HG03354 (cell line): ENCODE data around the gene SPON1.

Source experiments
- ATAC-seq: cut with Tn5 transposase; IDR thresholded peaks from one replicate; pipeline ENCODE4 v1.9.1; 2021; ENCODE audit warnings: mild to moderate bottlenecking; ENCODE audit not compliant: unreplicated experiment, poor library complexity, severe bottlenecking

Gene SPON1

DNA sequence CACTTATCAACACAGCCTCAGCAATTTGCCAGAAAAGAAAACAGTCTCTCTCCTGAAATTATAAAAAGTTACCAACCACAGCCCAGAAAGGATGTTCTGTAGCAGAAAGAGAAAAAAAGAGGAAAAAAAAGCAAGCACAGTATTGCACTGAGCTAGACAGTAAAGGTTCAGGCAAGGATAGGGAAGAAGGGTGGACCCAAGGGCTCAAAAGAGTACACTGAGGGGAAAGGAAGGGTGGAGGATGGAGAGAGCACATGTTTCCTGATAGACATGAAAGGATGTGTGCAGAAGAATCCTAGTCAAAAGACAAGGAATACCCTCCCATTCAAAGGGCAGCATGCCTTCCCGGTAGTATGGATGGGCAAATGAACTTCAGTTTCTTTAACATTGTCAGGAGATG is 337.4 kb downstream of the SPON1 start:
- ATAC-seq = no peak

DNA sequence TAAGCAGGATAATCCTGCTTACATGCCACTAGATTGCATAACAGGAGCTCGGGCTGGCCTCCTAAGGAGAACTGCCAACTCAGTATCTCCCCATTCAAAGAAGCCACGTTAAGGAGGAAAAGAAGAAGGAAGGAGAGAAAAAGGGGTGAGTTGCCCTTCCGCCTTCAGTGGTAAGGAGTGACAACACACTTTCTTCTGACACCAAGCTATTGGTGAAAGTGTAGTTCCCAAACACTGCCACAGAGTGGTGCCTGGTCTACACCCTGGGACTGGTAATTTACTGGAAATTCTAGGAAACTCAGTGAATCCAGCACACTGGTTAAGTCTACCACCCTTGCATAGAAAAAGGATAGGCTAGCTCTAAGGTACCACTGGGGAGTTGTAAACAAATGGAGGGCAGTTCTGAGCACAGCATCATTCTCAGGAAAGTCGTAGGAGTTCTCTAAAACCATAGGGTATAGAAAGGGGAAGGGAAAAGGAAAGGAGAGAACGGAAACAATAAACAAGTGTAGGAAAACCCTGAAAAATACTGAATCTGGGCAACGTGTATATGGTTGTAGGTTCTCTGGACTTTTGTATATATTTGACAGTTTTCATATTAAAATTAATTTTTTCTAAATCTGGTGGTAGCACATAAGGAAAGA is 338.3 kb downstream of the SPON1 start:
- ATAC-seq = peak; percentile 95

DNA sequence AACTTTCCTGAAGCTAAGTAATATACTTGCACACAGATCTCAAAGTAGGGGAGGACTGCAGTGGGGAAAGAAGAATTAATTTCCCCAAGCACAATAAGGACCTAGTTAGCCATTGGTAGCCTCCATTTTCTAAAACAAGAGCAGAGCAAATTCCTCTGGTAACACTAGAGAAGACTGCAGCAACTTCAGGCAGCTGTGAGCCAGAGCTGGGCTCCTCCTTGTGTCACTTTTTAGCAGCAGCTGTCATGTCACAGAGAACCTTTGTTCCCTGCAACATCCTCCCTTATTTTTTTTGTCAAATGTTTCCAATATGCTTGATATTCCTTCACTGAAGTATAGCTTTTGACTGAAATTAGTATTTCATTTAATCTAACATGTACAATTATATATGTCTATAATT is 342.1 kb downstream of the SPON1 start:
- no peak for ATAC-seq

DNA sequence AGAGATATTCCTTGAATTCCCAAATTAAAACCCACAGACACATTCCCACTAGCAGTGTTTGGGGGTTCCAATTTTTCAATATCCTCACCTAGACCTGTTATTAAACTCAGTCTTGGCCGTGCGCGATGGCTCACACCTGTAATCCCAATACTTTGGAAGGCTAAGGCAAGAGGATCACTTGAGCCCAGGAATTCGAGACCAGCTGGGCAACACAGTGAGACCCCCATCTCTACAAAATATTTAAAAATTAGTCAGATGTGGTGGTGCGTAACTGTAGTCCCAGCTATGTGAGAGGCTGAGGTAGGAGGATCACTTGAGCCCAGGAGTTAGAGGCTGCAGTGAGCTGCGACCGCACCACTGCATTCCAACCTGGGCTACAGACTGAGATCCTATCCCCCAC is 343.1 kb downstream of the SPON1 start:
- no peak for ATAC-seq

DNA sequence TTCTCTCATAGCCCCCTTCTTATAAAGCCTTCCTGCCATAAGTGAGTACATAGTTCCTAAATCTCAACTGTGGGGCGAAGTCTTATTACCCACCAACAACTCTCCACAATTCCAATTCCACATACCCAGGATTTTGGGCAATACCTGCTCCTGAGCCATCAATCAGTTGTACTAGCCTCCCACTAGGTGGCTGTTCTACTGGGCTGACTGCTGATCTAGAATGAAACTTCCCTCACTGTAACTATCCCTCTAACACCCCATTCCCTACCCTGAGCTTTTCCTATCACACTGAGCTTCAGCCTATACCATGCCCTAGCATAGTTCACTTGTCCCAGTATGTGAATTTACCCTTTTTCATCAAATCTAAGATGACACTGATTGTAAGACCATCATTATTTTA is 344.0 kb downstream of the SPON1 start:
- no peak for ATAC-seq

DNA sequence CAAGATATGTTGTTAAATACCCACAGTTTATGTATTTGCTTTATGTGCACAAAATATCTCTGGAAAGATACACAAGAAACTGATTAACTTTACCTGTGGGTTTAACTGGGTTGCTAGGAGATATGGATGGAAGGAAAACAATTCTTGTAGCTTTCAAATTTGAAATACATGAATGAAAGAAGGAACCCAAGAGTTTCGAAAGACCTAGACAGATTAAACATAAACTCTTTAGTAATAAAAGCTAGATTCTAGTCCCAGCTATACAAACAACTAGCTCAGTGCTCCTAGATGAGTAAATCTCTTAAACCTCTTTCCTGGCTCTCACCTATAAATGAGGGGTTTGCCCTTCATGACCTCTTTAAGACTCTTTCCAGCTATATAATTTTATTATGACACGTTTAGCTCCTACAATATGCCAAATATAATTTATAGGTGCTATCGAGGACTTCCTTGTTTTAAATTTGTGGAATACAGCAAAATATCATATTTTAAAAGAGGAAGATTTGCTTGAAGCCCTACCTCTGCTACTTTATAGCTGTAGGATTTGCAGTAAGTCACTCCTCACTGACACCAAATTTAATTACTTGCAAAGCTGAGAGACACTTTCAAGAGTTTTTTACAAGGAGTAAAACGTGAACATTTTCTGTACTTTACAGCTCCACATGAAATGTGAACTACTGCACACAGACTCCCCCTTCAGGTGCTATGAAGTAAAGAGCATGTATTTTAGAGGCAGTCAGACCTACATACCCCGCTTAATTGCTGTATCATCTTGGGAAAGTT is 345.8 kb downstream of the SPON1 start:
- peak; percentile 60 for ATAC-seq

DNA sequence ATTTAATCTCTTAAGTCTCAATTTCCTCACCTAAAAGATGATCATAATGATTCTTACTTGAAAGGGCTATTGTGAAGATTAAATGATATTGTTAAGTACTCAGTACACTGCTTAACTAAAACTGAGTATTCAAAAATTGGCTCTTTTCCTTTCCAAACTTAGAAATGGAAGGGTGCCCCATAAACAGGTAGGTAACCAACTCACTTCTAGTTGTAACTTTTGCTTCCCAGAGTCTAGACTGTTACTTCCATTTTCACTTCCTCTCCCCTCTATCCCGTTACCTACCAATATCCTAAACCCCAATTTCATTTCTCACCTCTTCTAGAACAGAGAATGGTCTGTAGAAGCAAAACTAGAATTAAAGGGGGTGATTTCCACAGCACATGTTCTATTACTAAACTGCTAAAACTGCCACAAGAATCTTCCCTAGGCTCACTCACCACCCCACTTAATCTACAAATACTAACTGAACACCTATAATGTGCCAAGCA is 346.4 kb downstream of the SPON1 start:
- peak; percentile 46 for ATAC-seq

DNA sequence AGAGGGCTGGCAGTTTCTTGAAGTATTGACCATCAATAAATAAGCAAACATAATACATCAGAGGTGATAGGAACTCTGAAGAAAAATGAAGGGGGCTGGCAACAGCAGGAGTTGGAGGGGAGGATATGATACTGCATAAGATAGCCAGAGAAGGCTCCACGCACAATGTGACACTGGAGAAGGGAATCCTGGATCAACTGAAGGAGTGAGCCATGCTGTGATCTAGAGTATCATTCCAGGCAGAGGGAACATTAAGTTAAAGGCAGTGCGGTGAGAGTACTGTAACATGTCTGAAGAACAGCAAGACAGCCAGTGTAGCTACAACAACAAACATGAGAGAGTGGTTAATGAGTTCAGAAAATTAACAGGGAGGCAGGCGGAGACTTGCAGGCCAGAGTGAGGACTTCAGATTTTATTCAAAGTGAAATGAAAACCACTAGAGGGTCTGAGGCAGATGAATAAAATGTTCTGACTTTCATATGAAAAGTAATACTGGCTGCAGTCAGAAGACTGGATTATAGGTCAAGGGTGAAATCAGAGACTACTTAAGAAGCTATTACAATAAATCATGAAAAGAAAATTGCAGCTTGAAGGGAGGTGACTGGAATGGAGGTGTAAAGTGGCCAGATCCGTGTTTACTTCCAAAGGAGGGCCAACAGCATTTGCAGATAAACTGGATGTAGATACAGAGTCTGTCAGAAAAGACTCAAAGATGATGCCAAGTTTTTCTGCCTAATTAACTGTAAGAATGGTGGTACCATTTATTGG is 347.1 kb downstream of the SPON1 start:
- ATAC-seq = no peak

DNA sequence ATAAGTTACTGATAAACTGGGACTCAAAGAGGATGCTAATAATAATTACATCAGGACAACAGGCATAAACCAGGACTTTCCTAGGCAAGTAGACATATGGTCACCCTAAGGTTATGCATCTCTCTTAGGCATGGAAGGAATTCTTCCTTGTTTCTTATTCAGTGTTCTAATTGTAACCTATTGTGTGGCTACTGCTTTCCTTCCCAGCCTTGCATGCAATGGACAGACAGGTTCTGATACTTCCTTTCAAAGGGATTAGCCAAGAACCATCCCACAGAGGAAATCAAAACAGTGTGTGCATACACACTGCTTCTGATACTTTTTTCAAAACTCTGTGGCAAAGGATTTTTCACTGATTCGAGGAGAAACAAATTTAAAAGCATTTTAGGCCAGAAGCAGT is 348.2 kb downstream of the SPON1 start:
- no peak for ATAC-seq

DNA sequence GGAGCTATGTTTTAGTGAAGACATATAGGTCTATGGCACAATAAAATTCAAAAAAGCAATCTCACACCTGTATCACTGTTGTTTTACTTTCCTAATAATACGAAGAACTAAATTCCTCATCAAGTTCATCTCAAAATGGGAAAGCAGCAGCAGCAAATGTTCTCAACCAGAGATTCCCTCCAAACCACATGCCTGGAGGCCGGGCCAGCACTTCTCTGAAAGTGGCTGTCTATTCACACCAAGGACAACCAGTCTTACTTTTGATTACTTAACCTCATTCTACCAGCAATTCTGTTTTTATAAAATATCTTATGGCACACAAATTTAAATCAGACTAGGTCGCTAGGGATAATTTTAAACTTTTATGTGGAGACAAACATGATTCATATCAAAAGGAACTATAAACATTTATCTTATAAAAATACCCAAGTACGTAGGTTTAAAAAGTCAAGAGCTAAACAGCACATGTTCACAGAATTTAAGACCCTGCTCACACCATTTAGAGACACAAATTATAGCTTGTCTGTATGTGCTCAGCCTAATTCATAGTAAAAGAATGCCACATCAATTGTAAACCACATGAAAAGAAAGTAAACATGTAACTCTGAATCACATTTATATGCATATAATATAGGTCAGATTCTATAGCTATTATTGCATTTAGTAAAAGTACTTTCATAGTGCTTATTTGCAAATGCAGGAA is 350.4 kb downstream of the SPON1 start:
- no peak for ATAC-seq

DNA sequence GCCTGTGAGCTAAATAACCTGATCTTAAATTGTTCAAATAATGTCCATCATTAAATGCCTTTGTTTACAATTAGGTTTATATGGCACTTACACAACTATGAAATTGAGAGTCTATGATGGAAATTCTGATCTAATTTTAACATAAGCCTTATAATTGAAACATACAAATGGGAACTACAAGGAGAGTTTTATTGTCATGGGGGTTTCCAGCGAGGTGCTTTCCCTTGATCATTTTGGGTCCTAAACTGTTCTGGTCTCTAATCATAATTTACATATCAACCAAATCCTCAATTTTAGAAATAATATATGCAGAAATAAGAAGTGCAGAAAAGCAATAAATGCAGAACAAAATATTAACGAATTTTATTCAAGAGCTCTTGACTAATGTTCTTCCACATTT is 351.6 kb downstream of the SPON1 start:
- peak; percentile 27 for ATAC-seq

DNA sequence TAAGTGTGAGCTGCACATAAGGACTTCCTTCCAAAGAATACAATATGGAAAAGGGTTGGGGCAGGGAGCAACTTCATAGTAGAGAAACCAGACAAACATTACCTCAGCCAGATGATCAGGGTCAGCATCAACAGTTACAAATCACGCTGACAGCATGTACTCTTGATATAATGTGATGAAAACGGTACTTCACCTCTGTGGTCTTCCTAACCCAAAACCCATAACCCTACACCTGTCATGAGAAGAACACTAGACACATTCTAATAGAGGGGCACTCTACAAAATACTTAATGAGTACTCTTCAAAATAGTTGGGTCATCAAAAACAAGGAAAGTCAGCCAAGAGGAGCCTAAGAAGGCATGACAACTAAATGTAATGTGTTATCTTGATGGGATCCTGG is 352.6 kb downstream of the SPON1 start:
- ATAC-seq = peak; percentile 53
